Lower lobe of right lung (tissue), 2 donors: ENCODE data around the gene NALF2. TPM values are rescaled to one million over a fixed set of nuclear protein-coding genes. Genes with fewer than 3 reads are reported as not detected.

Experiments
- ATAC-seq, 2 donors: fragments of 200-7000 bp; cut with Tn5 transposase; one replicate each; pipeline ENCODE4 v1.9.1; 2020 to 2022; ENCODE audit warnings: mild to moderate bottlenecking in 2 of 2, moderate library complexity in 2 of 2
- DNase-seq: peaks from one replicate; pipeline ENCODE4 v3.0.0-alpha.2; 2020
- H3K27ac ChIP-seq: fragments of 200-600 bp; one replicate; pipeline ENCODE4 v1.8.0; 2022
- H3K27me3 ChIP-seq: fragments of 200-600 bp; one replicate; pipeline ENCODE4 v1.8.0; 2022; ENCODE audit warnings: low read depth
- H3K36me3 ChIP-seq: fragments of 200-600 bp; one replicate; pipeline ENCODE4 v1.8.0; 2022; ENCODE audit warnings: mild to moderate bottlenecking
- H3K4me1 ChIP-seq: fragments of 200-600 bp; one replicate; pipeline ENCODE4 v1.8.0; 2022
- H3K4me3 ChIP-seq: fragments of 200-600 bp; one replicate; pipeline ENCODE4 v1.8.0; 2022; ENCODE audit warnings: mild to moderate bottlenecking
- H3K9me3 ChIP-seq: fragments of 200-600 bp; one replicate; pipeline ENCODE4 v1.8.0; 2022
- intact Hi-C: fragments of 100-400 bp; cut with DNase I; formaldehyde crosslinking; loops from one replicate; pipeline ENCODE4 v1.11.0; 2022
- total RNA-seq: library from RNA; stranded (reverse); fragmentation: NEBNext Ultra II Directional; extraction: Animal tissue kit (Norgen Biotek cat#: 25700); gene quantifications from one replicate; pipeline ENCODE4 v1.2.1, GENCODE V29; 2021
- TF ChIP-seq, protein P1 (sequence below): fragments of 200-600 bp; IDR thresholded peaks from one replicate; pipeline ENCODE4 v1.8.0; 2022; ENCODE audit warnings: antibody characterized with exemption, mild to moderate bottlenecking
- donor health status: DM: no; HTN: yes; CAD: no; lungs with severe emphysema.

The NALF2 gene
- total RNA-seq, 1 donor from 2014 or later = 0.12 TPM

DNA sequence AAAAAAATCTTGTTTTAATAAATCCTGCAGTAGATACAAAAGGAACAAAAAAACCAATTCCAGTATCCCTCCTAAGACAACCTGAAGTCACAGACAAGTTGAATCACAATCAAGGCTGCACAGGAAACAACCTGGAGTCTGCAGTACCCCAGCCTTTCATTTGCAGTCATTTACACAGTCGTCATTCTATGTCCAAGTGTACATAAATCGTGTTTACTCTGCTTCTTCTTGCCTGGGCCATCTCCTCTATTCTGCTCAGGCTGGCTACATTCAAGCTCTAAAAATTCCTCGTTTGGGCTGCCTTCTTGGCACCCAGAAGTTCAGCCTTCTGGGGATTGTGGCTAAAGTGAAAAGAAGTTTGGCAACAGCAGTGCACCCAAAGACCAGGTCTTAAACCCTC lies 37.8 kb downstream of the NALF2 start:
- Histone ChIP-seq H3K27ac (no peak overlapping the region), H3K4me3 (no peak overlapping the region), H3K27me3 (no peaks in the 10 kb centered on the region), H3K9me3 (no peaks in the 10 kb centered on the region), H3K36me3 (no peaks in the 10 kb centered on the region), H3K4me1 (no peaks in the 10 kb centered on the region)
- ATAC-seq = no peak
- TF ChIP-seq, protein P1, sequence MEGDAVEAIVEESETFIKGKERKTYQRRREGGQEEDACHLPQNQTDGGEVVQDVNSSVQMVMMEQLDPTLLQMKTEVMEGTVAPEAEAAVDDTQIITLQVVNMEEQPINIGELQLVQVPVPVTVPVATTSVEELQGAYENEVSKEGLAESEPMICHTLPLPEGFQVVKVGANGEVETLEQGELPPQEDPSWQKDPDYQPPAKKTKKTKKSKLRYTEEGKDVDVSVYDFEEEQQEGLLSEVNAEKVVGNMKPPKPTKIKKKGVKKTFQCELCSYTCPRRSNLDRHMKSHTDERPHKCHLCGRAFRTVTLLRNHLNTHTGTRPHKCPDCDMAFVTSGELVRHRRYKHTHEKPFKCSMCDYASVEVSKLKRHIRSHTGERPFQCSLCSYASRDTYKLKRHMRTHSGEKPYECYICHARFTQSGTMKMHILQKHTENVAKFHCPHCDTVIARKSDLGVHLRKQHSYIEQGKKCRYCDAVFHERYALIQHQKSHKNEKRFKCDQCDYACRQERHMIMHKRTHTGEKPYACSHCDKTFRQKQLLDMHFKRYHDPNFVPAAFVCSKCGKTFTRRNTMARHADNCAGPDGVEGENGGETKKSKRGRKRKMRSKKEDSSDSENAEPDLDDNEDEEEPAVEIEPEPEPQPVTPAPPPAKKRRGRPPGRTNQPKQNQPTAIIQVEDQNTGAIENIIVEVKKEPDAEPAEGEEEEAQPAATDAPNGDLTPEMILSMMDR = no peak
- intact Hi-C loops = no loop called here
- DNase-seq = no peak

DNA sequence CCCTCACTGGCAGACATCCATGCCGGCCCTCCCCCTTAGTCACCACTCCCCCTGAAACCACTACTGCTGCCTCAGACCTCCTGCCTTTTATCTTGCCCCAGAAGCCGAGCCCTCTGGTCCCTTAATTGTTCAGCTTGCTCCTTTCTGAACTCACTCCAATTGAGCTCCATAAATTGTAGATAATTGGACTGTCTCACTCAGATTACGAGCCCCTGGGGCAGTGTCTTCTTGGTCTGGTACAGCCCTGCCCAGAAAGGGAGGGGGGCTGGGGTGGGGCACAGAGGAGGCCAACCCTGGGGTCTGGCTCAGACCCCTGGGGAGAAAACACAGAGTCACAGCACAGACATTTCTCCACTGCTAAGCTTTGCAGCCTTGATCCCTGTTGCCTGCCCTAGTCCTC lies 39.4 kb downstream of the NALF2 start:
- no peaks in the 10 kb centered on the region for H3K4me1 ChIP-seq
- no peaks in the 10 kb centered on the region for H3K9me3 ChIP-seq
- TF ChIP-seq, protein P1 = no peak
- no peak for ATAC-seq
- H3K4me3 ChIP-seq = no peak overlapping the region
- intact Hi-C loops = no loop called here
- H3K27me3 ChIP-seq = no peaks in the 10 kb centered on the region
- H3K36me3 ChIP-seq = no peaks in the 10 kb centered on the region
- no peak overlapping the region for H3K27ac ChIP-seq
- DNase-seq = no peak

- intact Hi-C loops = no loop called here
These were observed 42.3 kb downstream of the NALF2 start for GRCh38 chrX:69546417-69546816.

DNA sequence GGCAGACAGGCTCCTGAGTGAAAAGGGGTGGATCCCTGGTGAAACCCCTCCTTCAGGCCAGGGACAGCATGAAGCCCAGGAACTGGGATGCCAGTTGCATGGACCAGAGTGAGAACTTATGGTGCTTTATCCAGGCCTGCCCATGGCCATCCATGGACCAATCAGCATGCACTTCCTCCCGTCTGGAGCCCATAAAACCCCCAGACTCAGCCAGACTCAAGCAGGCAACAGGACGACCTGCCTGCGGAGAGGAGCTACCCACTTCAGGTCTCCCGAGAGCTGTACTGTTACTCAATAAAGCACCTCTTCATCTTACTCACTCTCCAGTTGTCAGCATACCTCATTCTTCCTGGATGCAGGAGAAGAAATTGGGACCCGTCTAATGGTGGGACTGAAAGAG lies 42.9 kb downstream of the NALF2 start:
- TF ChIP-seq, protein P1 = no peak
- H3K27me3 ChIP-seq = no peaks in the 10 kb centered on the region
- no peak for ATAC-seq
- no peaks in the 10 kb centered on the region for H3K4me1 ChIP-seq
- H3K36me3 ChIP-seq = no peaks in the 10 kb centered on the region
- intact Hi-C loops = no loop called here
- no peak overlapping the region for H3K4me3 ChIP-seq
- no peak for DNase-seq
- no peaks in the 10 kb centered on the region for H3K9me3 ChIP-seq
- no peak overlapping the region for H3K27ac ChIP-seq

More at GRCh38 chrX:69546417-69546816, 42.3 kb downstream of the NALF2 start:
- TF ChIP-seq, protein P1 = no peak
- no peak overlapping the region for H3K4me3 ChIP-seq
- no peaks in the 10 kb centered on the region for H3K27me3 ChIP-seq
- no peaks in the 10 kb centered on the region for H3K4me1 ChIP-seq
- no peaks in the 10 kb centered on the region for H3K36me3 ChIP-seq
- no peak for DNase-seq
- no peak overlapping the region for H3K27ac ChIP-seq
- no peaks in the 10 kb centered on the region for H3K9me3 ChIP-seq
- no peak for ATAC-seq

GRCh38 chrX:69551421-69552009 lies 47.4 kb downstream of the NALF2 start:
- Histone ChIP-seq H3K4me3 (no peak overlapping the region), H3K27me3 (no peaks in the 10 kb centered on the region), H3K4me1 (no peaks in the 10 kb centered on the region), H3K27ac (no peak overlapping the region), H3K9me3 (no peaks in the 10 kb centered on the region), H3K36me3 (no peaks in the 10 kb centered on the region)
- TF ChIP-seq, protein P1 = no peak
- DNase-seq (no peak), ATAC-seq (no peak)
- intact Hi-C loops = no loop called here

GRCh38 chrX:69552512-69552911 lies 48.4 kb downstream of the NALF2 start:
- H3K9me3 ChIP-seq = no peaks in the 10 kb centered on the region
- intact Hi-C loops = no loop called here
- ATAC-seq = no peak

More at GRCh38 chrX:69552512-69552911, 48.4 kb downstream of the NALF2 start:
- no peak overlapping the region for H3K4me3 ChIP-seq
- H3K4me1 ChIP-seq = no peaks in the 10 kb centered on the region
- no peaks in the 10 kb centered on the region for H3K27me3 ChIP-seq
- TF ChIP-seq, protein P1 = no peak
- no peaks in the 10 kb centered on the region for H3K36me3 ChIP-seq
- no peak overlapping the region for H3K27ac ChIP-seq
- DNase-seq = no peak
